ENCODE measurements around the gene FCN3. TPM values are rescaled to one million over a fixed set of nuclear protein-coding genes. Genes with fewer than 3 reads are reported as not detected.

FCN3 gene
- total and polyA plus RNA-seq, 2 donors (not counting 3 experiments of a cell fraction or from before 2014, with no cell fraction given) = 0.15 TPM; not detected in 1

DNA sequence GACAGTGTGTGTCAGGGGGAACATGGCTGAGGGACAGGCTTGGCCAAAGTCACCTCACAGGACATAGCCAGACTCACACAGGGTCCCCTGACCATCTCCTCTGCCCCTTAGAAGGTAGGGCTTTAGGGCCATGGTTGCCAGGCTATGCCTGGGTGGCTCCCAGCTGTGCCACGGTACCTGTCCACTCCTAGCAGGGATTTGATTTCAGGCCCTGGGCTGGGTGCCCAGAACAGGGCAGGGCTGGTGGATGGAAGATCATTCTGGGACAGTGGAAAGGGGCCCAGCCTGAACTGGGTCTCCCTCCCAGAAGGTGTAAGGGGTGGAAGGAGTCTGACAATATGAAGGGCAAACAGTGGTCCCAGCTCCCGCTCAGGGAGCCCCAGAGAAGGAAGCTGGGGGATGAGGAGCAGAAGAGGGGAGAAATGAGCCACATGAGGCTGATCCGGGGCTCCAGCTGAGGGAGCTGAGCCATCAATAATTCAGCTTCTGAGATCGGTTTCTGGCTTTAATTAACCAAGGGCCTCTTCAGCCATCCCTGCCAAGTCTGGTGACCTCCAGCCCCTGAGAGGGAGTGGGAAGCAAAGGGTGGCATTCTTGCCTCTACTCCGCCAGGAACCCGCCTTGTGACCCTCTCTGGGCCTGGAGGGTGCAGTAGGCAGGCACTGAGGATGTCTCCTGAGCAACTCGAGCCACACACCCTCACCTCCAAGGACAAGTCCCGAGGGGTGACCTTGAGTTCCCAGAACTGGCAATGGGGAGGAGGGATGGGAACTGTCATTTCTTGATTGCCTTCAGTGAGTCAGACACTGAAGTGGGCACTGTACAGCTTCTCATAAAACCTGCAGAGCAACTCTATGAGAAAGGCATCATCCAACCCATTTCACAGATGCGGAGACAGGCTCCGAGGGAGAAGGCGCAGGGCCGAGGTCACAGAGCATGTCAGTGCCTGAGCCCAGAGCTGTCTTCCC, 6.4 kb upstream of the FCN3 start:
- H3K4me3 ChIP-seq (replicated peaks in 1 of 3; ENCODE audit: insufficient read depth in 1 of 3, low read depth in 1 of 3, low read length in 3 of 3) = no peak overlapping the region
- no peaks in the 10 kb centered on the region for H3K4me1 ChIP-seq (ENCODE audit: control insufficient read depth, extremely low read depth, insufficient read depth, low read length)
- no TSS peak for BruUV-seq (replicated peaks)
- H3K9ac ChIP-seq (replicated peaks; ENCODE audit: extremely low read depth, insufficient read depth, low read length) = no peak overlapping the region
- dilution Hi-C loops (cut with MboI; ENCODE audit: extremely low pct_ligation_motif_present, low sequenced_read_pairs) (no loop called here), intact Hi-C loops (cut with micrococcal nuclease) (no loop called here)
- no peaks in the 10 kb centered on the region for H4K20me1 ChIP-seq (replicated peaks; ENCODE audit: control insufficient read depth, extremely low read depth, insufficient read depth, low read length)
- no peak overlapping the region for H3K4me2 ChIP-seq (ENCODE audit: insufficient read depth, low read length)
- TF ChIP-seq JUN (IDR thresholded peaks at IDR 0.05; ENCODE audit: borderline replicate concordance, insufficient read depth, insufficient read length, low read depth) (no peak), POLR2AphosphoS5 (IDR thresholded peaks at IDR 0.05; ENCODE audit: insufficient read depth, low read depth, low read length) (no peak), GATA2 (IDR thresholded peaks at IDR 0.05; ENCODE audit: insufficient read depth, insufficient read length, low read depth, low read length) (no peak), POLR2A (IDR thresholded peaks at IDR 0.05; ENCODE audit: low read depth, low read length) (no peak), MYC (IDR thresholded peaks at IDR 0.05; ENCODE audit: low read depth, low read length) (no peak), FOS (IDR thresholded peaks at IDR 0.05; ENCODE audit: borderline replicate concordance, insufficient read depth, low read length) (no peak), EZH2 (IDR thresholded peaks at IDR 0.05; ENCODE audit: borderline replicate concordance, low read depth, low read length, severe bottlenecking) (no peak)
- TF ChIP-seq, protein P1, sequence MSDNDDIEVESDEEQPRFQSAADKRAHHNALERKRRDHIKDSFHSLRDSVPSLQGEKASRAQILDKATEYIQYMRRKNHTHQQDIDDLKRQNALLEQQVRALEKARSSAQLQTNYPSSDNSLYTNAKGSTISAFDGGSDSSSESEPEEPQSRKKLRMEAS (IDR thresholded peaks at IDR 0.05; ENCODE audit: insufficient read depth, insufficient read length) = no peak
- TF ChIP-seq, protein P2, sequence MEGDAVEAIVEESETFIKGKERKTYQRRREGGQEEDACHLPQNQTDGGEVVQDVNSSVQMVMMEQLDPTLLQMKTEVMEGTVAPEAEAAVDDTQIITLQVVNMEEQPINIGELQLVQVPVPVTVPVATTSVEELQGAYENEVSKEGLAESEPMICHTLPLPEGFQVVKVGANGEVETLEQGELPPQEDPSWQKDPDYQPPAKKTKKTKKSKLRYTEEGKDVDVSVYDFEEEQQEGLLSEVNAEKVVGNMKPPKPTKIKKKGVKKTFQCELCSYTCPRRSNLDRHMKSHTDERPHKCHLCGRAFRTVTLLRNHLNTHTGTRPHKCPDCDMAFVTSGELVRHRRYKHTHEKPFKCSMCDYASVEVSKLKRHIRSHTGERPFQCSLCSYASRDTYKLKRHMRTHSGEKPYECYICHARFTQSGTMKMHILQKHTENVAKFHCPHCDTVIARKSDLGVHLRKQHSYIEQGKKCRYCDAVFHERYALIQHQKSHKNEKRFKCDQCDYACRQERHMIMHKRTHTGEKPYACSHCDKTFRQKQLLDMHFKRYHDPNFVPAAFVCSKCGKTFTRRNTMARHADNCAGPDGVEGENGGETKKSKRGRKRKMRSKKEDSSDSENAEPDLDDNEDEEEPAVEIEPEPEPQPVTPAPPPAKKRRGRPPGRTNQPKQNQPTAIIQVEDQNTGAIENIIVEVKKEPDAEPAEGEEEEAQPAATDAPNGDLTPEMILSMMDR (IDR thresholded peaks at IDR 0.05; ENCODE audit: extremely low read depth in 1 of 2, insufficient read depth in 1 of 2, low read depth in 1 of 2, low read length in 2 of 2) = no peak
- ChIA-PET CTCF (interaction anchor here (0.8 to 3.2 kb wide), 4 partner anchors 12 to 23 kb away, joined by 3 to 17 read pairs (median 12); partner anchors contain the start of gene MAP3K6), POLR2A (no interaction called here)
- H3K9me1 ChIP-seq (replicated peaks; ENCODE audit: control insufficient read depth, extremely low read depth, insufficient read depth, low read length) = no peaks in the 10 kb centered on the region
- no peaks in the 10 kb centered on the region for H3K36me3 ChIP-seq (ENCODE audit: control insufficient read depth in 2 of 2, extremely low read depth in 1 of 2, insufficient read depth in 2 of 2, low read length in 2 of 2)
- no peak for FAIRE-seq
- DNase-seq (ENCODE audit: low read depth, low spot score) = no peak
- H3K9me3 ChIP-seq (replicated peaks; ENCODE audit: control insufficient read depth, insufficient read depth, low read length) = no peaks in the 10 kb centered on the region
- H2AFZ ChIP-seq (ENCODE audit: low read depth, low read length) = no peak overlapping the region
- H3K27me3 ChIP-seq (ENCODE audit: control insufficient read depth in 2 of 2, insufficient read depth in 2 of 2, low read length in 2 of 2) = peaks cover 0 to 3% of the 10 kb centered on the region in 2 experiments
- H3K79me2 ChIP-seq (ENCODE audit: control insufficient read depth, insufficient read depth, low read length) = no peaks in the 10 kb centered on the region
- no peak overlapping the region for H3K27ac ChIP-seq (ENCODE audit: insufficient read depth, low read depth, low read length)
